K562 (cell line): ENCODE measurements around the gene GPAT3. TPM values are rescaled to one million over a fixed set of nuclear protein-coding genes. Genes with fewer than 3 reads are reported as not detected.

Source experiments
- CBX8 ChIP-seq: fragments of 200-600 bp; sonication (generic); IDR thresholded peaks from 2 replicates; pipeline ENCODE4 v1.6.1; 2012; ENCODE audit warnings: borderline replicate concordance, mixed run types, low read depth, mild to moderate bottlenecking, moderate library complexity, mixed read lengths, low read length, control low read depth, inconsistent platforms; ENCODE audit not compliant: poor library complexity, severe bottlenecking; ENCODE audit errors: extremely low read depth
- CHD2 ChIP-seq: IDR thresholded peaks from 2 replicates; pipeline ENCODE4 v1.6.1; 2011; ENCODE audit warnings: low read depth, low read length
- JUN ChIP-seq, 2 experiments: sonication (generic) in 1 of 2; formaldehyde crosslinking in 1 of 2; IDR thresholded peaks; 2 replicates each; pipeline versions ENCODE4 v1.6.1 to v1.8.0; 2012 to 2022; ENCODE audit warnings: borderline replicate concordance in 2 of 2, mild to moderate bottlenecking in 2 of 2, improper control_type of control experiment in 1 of 2, low read depth in 1 of 2, low read length in 1 of 2, missing genetic modification reagents in 1 of 2
- KAT7 ChIP-seq: sonication (generic); formaldehyde crosslinking; IDR thresholded peaks from 2 replicates; pipeline ENCODE4 v1.8.0; 2022; ENCODE audit warnings: missing genetic modification reagents, mild to moderate bottlenecking, borderline replicate concordance
- NCOA6 ChIP-seq: fragments of 450-650 bp; IDR thresholded peaks from 2 replicates; pipeline ENCODE4 v1.6.1; 2017; ENCODE audit warnings: mild to moderate bottlenecking
- NFIC ChIP-seq: fragments of 450-650 bp; IDR thresholded peaks from 2 replicates; pipeline ENCODE4 v1.6.1; 2017; ENCODE audit warnings: mild to moderate bottlenecking, inconsistent platforms
- NFXL1 ChIP-seq: fragments of 450-650 bp; formaldehyde crosslinking; IDR thresholded peaks from 2 replicates; pipeline ENCODE4 v1.4.0; 2021; ENCODE audit warnings: mild to moderate bottlenecking
- PHF21A ChIP-seq: fragments of 450-650 bp; IDR thresholded peaks from 2 replicates; pipeline ENCODE4 v1.6.1; 2017; ENCODE audit warnings: low read depth, borderline replicate concordance
- POLR3G ChIP-seq: IDR thresholded peaks from 2 replicates; pipeline ENCODE4 v1.6.1; 2011; ENCODE audit not compliant: insufficient read length, insufficient replicate concordance; ENCODE audit errors: extremely low read depth
- PTRF ChIP-seq: fragments of 450-650 bp; IDR thresholded peaks from 2 replicates; pipeline ENCODE4 v1.6.1; 2016; ENCODE audit warnings: mild to moderate bottlenecking, missing genetic modification characterization, missing compliant biosample characterization
- ZBTB8A ChIP-seq: fragments of 450-650 bp; IDR thresholded peaks from 2 replicates; pipeline ENCODE4 v1.6.1; 2018; ENCODE audit warnings: mild to moderate bottlenecking, moderate library complexity; ENCODE audit not compliant: partially characterized antibody
- ZFPM2 ChIP-seq: fragments of 250-450 bp; sonication (Bioruptor Pico); IDR thresholded peaks from 2 replicates; pipeline ENCODE4 v1.5.1; 2022; ENCODE audit warnings: mild to moderate bottlenecking
- ZNF133 ChIP-seq: fragments of 250-450 bp; sonication (Bioruptor Pico); IDR thresholded peaks from 2 replicates; pipeline ENCODE4 v1.4.0; 2020; ENCODE audit warnings: mild to moderate bottlenecking
- polyA plus RNA-seq, 8 experiments: library from polyadenylated mRNA; depleted of rRNA in 4 of 8; stranded (reverse) in 5 of 8; unstranded in 3 of 8; fragments of >200 nt; fragmentation: Nextera tagmentation in 2 of 8; fragmentation: Illumina TruSeq in 1 of 8; extraction: Ambion mirVana in 2 of 8; extraction: Trizol in 1 of 8; gene quantifications; 2 replicates each; pipeline versions ENCODE4 v1.2.1 to v1.2.3, GENCODE V29; 2011 to 2014; ENCODE audit warnings: inconsistent platforms in 1 of 8, missing spikeins in 1 of 8
- total RNA-seq, 7 experiments: library from RNA; depleted of rRNA in 6 of 7; stranded (reverse); fragments of >200 nt in 6 of 7; fragmentation: Illumina TruSeq in 2 of 7; extraction: Trizol in 2 of 7; gene quantifications; 2 replicates each; pipeline versions ENCODE4 v1.2.1 to v1.2.3, GENCODE V29; 2011 to 2021; ENCODE audit warnings: low replicate concordance in 1 of 7
- TF ChIP-seq, protein P1 (sequence below): fragments of 250-450 bp; sonication (Bioruptor Pico); IDR thresholded peaks from 2 replicates; pipeline ENCODE4 v1.8.0; 2021; ENCODE audit warnings: mild to moderate bottlenecking, moderate library complexity
- TF ChIP-seq, protein P2 (sequence below), 2 experiments: fragments of 450-650 bp in 1 of 2; IDR thresholded peaks; 2 replicates each; pipeline ENCODE4 v1.6.1; 2011 to 2017; ENCODE audit warnings: low read depth in 2 of 2, antibody characterized with exemption in 1 of 2, borderline replicate concordance in 1 of 2, low read length in 1 of 2, mild to moderate bottlenecking in 1 of 2, mixed read lengths in 1 of 2; ENCODE audit not compliant: control insufficient read depth in 1 of 2
- TF ChIP-seq, protein P3 (sequence below): fragments of 450-650 bp; formaldehyde crosslinking; IDR thresholded peaks from 2 replicates; pipeline ENCODE4 v1.4.0; 2022; ENCODE audit warnings: missing genetic modification characterization
- TF ChIP-seq, protein P4 (sequence below): fragments of 450-650 bp; IDR thresholded peaks from 2 replicates; pipeline ENCODE4 v1.6.1; 2016; ENCODE audit warnings: missing biosample characterization, missing genetic modification characterization
- TF ChIP-seq, protein P5 (sequence below): fragments of 250-450 bp; sonication (Bioruptor Pico); IDR thresholded peaks from 2 replicates; pipeline ENCODE4 v1.4.0; 2020; ENCODE audit warnings: mild to moderate bottlenecking, moderate library complexity

The GPAT3 gene
- total and polyA plus RNA-seq, 9 of the 15 experiments (the other 6 are each of a cell fraction or from before 2014, with no cell fraction given), result 4.1 to 16.1 (median 13.1) TPM

DNA sequence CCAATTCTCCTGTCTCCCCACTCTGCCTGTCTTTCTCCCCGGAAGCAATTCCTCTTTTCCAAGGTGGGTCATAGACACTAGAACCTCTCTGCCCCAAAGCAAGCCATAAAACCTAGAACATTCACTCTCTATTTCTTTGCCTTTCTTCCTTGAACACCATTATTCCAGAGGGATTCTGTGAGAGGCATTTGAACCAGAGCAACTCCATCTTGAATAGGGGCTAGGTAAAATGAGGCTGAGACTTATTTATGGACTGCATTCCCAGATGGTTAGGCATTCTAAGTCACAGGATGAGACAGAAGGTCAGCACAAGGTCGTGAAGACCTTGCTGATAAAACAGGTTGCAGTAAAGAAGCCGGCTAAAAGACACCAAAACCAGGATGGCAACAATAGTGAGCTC is 13.7 kb upstream of the GPAT3 start (continued):
- no peak for TF ChIP-seq JUN (IDR thresholded peaks at IDR 0.05; ENCODE audit: borderline replicate concordance, low read depth, low read length)
- no peak for TF ChIP-seq JUN (CRISPR knock-in tag; IDR thresholded peaks at IDR 0.05; ENCODE audit: borderline replicate concordance)
- TF ChIP-seq ZBTB8A, result no peak
- TF ChIP-seq, protein P1, sequence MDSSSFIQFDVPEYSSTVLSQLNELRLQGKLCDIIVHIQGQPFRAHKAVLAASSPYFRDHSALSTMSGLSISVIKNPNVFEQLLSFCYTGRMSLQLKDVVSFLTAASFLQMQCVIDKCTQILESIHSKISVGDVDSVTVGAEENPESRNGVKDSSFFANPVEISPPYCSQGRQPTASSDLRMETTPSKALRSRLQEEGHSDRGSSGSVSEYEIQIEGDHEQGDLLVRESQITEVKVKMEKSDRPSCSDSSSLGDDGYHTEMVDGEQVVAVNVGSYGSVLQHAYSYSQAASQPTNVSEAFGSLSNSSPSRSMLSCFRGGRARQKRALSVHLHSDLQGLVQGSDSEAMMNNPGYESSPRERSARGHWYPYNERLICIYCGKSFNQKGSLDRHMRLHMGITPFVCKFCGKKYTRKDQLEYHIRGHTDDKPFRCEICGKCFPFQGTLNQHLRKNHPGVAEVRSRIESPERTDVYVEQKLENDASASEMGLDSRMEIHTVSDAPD (CRISPR knock-in tag), result no peak
- no peak for TF ChIP-seq ZFPM2
- TF ChIP-seq, protein P2, sequence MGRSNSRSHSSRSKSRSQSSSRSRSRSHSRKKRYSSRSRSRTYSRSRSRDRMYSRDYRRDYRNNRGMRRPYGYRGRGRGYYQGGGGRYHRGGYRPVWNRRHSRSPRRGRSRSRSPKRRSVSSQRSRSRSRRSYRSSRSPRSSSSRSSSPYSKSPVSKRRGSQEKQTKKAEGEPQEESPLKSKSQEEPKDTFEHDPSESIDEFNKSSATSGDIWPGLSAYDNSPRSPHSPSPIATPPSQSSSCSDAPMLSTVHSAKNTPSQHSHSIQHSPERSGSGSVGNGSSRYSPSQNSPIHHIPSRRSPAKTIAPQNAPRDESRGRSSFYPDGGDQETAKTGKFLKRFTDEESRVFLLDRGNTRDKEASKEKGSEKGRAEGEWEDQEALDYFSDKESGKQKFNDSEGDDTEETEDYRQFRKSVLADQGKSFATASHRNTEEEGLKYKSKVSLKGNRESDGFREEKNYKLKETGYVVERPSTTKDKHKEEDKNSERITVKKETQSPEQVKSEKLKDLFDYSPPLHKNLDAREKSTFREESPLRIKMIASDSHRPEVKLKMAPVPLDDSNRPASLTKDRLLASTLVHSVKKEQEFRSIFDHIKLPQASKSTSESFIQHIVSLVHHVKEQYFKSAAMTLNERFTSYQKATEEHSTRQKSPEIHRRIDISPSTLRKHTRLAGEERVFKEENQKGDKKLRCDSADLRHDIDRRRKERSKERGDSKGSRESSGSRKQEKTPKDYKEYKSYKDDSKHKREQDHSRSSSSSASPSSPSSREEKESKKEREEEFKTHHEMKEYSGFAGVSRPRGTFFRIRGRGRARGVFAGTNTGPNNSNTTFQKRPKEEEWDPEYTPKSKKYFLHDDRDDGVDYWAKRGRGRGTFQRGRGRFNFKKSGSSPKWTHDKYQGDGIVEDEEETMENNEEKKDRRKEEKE (IDR thresholded peaks at IDR 0.05; ENCODE audit: borderline replicate concordance in 1 of 2, control insufficient read depth in 1 of 2, low read depth in 2 of 2, low read length in 1 of 2), result no peak
- TF ChIP-seq NFIC, result no peak
- TF ChIP-seq NFXL1 (CRISPR knock-in tag), result no peak
- TF ChIP-seq CBX8, result no peak
- TF ChIP-seq KAT7 (CRISPR knock-in tag), result no peak
- TF ChIP-seq, protein P3, sequence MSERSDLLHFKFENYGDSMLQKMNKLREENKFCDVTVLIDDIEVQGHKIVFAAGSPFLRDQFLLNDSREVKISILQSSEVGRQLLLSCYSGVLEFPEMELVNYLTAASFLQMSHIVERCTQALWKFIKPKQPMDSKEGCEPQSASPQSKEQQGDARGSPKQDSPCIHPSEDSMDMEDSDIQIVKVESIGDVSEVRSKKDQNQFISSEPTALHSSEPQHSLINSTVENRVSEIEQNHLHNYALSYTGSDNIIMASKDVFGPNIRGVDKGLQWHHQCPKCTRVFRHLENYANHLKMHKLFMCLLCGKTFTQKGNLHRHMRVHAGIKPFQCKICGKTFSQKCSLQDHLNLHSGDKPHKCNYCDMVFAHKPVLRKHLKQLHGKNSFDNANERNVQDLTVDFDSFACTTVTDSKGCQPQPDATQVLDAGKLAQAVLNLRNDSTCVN (CRISPR knock-in tag), result no peak
- TF ChIP-seq, protein P4, sequence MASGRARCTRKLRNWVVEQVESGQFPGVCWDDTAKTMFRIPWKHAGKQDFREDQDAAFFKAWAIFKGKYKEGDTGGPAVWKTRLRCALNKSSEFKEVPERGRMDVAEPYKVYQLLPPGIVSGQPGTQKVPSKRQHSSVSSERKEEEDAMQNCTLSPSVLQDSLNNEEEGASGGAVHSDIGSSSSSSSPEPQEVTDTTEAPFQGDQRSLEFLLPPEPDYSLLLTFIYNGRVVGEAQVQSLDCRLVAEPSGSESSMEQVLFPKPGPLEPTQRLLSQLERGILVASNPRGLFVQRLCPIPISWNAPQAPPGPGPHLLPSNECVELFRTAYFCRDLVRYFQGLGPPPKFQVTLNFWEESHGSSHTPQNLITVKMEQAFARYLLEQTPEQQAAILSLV (tag), result no peak
- TF ChIP-seq ZNF133 (CRISPR knock-in tag), result no peak
- no peak for TF ChIP-seq NCOA6
- no peak for TF ChIP-seq PHF21A
- TF ChIP-seq, protein P5, sequence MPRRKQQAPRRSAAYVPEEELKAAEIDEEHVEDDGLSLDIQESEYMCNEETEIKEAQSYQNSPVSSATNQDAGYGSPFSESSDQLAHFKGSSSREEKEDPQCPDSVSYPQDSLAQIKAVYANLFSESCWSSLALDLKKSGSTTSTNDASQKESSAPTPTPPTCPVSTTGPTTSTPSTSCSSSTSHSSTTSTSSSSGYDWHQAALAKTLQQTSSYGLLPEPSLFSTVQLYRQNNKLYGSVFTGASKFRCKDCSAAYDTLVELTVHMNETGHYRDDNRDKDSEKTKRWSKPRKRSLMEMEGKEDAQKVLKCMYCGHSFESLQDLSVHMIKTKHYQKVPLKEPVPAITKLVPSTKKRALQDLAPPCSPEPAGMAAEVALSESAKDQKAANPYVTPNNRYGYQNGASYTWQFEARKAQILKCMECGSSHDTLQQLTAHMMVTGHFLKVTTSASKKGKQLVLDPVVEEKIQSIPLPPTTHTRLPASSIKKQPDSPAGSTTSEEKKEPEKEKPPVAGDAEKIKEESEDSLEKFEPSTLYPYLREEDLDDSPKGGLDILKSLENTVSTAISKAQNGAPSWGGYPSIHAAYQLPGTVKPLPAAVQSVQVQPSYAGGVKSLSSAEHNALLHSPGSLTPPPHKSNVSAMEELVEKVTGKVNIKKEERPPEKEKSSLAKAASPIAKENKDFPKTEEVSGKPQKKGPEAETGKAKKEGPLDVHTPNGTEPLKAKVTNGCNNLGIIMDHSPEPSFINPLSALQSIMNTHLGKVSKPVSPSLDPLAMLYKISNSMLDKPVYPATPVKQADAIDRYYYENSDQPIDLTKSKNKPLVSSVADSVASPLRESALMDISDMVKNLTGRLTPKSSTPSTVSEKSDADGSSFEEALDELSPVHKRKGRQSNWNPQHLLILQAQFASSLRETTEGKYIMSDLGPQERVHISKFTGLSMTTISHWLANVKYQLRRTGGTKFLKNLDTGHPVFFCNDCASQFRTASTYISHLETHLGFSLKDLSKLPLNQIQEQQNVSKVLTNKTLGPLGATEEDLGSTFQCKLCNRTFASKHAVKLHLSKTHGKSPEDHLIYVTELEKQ, result no peak
- TF ChIP-seq POLR3G, result no peak
- no peak for TF ChIP-seq CHD2
- peak; percentile 56; the same call in 1 of the 2 replicates for TF ChIP-seq PTRF (tag)
